ENCODE measurements around the gene DMTF1.
A peak's percentile ranks its signal among the peaks of the same experiment; 100 is the strongest.
"Not testable (repeated sequence)": the region's sequence is repeated elsewhere in the genome, so short reads cannot be mapped to it uniquely, and the experiment has no call there.

Gene DMTF1

DNA sequence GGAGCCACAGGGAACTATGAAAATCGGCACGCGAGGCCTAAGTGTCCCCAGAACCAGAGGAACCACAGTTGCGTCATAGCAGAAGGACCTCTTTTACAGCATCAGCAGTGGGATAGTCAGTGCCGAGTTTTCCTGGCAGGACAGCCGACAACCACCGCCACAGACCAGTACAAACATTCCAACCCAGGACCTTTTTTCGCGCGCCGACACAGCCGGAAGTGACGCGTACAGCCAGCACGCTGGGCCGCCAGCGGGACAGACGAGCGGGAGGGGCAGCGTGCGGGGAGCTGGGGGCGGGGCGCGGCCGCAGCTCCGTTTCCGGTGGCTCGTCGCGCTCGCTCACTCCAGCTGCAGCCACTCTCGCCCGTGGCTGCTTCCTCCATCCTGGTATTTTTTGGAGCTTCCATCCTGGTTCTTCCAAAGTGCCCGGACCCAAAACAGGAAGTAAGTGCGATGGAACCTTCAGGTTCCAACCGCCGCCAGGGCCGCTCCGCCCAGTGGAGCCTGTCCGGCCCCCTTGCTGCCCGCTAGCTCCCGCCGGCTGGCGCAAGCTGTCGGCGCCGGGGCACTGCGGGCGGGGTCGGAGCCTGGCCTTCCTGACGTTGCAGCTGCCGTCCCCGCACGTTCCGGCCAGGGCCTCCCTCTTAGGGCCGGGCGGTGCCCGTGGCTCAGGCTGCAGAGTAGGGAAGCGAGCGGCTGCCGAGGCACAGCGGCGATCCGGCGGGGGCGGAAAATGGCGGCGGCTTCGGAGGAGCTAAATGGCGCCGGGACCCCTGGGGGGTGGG, at the start of gene DMTF1:
TSS of gene DMTF1 (plus strand) at position 342 of the 785 bp plus-strand sequence. CDS start 12,489 bp downstream, outside the sequence.
- DNase-seq, result peak; percentile 93

DNA sequence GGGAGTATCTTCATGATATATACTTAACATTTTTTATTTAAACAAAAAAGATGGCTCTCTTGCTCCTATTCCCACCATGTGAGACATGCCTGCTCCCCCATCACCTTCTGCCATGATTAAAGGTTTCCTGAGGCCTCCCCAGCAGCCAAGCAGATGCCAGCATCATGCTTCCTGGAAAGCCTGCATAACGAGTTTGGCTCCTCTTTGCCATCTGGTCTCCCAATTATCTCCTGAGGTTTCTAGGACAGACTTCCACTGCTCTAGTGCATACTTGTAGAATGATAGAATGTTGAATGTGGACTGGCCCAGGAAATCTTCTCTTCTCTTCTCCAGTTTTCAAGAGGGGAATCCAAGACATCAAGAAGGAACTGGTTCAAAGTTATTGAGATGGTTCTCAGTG, 46.9 kb upstream of the DMTF1 start:
- DNase-seq, result no peak

- no peak for DNase-seq
Measured at GRCh38 chr7:87106974-87107612, 45.2 kb upstream of the DMTF1 start.

GRCh38 chr7:87107949-87108776, 44.1 kb upstream of the DMTF1 start:
- DNase-seq, result no peak

GRCh38 chr7:87110778-87111177, 41.5 kb upstream of the DMTF1 start:
- DNase-seq, result no peak

- DNase-seq, result no peak
Measured at GRCh38 chr7:87111877-87112276, 40.4 kb upstream of the DMTF1 start.

GRCh38 chr7:87113077-87113476, 39.2 kb upstream of the DMTF1 start:
- DNase-seq, result no peak

GRCh38 chr7:87113904-87114303, 38.3 kb upstream of the DMTF1 start:
- DNase-seq, result not testable (repeated sequence)

GRCh38 chr7:87115772-87116171, 36.5 kb upstream of the DMTF1 start:
- not testable (repeated sequence) for DNase-seq

GRCh38 chr7:87116315-87116714, 35.9 kb upstream of the DMTF1 start:
- no peak for DNase-seq

DNA sequence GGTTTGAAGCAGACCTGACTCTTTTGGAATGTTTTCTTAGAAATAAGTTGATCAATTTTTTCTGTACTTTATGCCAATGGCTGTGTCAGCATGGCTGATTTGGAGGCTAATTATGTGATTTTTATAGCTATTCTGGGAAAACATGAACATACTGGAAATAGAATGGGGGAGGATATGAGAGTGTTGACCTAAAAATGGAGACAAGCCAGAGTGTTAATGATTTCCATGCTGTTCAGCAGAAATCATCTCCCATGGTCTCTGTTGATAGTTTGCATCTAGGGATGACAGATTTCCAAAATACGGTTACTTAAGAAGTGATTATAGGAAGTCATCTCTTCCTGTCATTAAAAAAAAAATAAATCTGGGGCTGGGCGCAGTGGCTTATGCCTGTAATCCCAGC, 32.7 kb upstream of the DMTF1 start:
- DNase-seq, result no peak

GRCh38 chr7:87123105-87123504, 29.1 kb upstream of the DMTF1 start:
- no peak for DNase-seq

- no peak for DNase-seq
Measured at GRCh38 chr7:87127019-87127418, 25.2 kb upstream of the DMTF1 start.

DNA sequence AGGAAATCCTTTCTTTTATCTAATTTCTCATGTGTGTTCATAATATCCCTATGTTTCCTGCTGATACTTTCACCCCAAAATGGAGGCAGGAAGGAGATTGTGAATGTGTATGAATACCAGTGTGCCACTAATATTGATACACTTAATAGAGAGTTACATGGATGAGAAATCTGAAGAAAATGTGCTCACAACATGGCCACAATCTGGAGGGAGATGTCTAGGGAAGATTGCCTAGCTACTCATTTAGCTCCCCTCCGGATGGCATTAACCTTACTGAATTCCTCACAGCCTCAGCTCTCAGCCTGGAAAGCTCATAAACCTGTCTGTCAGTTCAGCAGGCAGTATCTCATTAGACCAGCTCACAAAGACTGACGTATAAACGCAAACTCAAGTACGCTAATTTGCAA, 23.4 kb upstream of the DMTF1 start:
- no peak for DNase-seq

DNA sequence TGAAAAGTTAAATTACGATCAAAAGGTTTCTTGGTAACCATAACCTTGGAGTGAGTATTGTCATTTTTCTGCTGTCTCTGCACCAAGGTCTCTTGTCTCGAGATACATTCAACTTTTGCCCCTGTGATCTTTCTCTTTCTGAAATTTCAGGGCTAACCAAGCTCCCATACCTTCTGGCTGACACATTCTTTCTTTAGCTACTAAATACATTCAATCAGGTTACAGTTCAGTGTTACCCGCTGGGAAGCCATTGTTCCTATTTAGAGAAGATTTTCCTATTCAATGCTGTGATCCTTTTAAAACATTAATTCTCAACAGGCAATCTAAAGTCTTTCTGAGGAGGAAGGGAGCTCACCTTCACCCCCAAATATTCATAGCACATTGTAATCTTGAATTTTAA, 22.9 kb upstream of the DMTF1 start:
- DNase-seq, result no peak

DNA sequence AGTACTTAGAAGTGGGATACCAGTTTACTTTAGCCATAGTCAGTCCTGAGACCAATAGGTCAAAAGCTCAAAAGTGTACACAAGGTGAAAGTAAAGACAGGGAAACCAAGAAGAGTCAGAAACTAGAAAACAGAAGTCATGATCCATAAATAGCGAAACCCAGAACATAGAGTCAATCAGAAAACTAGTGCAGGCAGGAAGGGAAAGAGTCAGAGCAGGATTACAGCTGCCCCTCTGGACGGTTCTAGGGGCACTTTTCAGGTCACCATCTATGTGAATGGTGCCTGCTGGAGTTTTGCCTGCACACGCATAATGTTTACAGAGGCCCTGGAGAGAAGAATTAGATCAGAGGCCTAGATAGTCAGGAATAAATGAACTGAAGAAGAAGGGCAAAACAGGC, 22.4 kb upstream of the DMTF1 start:
- no peak for DNase-seq

DNA sequence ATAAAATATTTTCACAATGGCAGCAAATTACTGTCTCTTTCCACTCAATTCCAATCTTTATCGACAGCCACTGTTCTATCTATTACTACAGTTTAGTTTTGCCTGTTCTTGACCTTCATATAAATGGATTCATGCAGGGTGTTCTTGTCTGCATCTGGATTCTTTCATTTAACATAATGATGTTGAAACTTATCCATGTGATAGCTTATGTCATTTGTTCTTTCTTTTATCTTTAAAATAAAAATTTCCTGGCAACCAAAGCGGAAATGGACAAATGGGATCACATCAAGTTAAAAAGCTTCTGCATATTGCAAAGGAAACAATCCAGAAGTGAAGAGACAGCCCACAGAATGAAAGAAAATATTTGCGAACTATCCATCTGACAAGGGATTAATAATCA, 20.5 kb upstream of the DMTF1 start:
- DNase-seq, result no peak

- no peak for DNase-seq
Measured at GRCh38 chr7:87137271-87137670, 15.0 kb upstream of the DMTF1 start.

GRCh38 chr7:87139514-87139913, 12.7 kb upstream of the DMTF1 start:
- DNase-seq, result no peak

DNA sequence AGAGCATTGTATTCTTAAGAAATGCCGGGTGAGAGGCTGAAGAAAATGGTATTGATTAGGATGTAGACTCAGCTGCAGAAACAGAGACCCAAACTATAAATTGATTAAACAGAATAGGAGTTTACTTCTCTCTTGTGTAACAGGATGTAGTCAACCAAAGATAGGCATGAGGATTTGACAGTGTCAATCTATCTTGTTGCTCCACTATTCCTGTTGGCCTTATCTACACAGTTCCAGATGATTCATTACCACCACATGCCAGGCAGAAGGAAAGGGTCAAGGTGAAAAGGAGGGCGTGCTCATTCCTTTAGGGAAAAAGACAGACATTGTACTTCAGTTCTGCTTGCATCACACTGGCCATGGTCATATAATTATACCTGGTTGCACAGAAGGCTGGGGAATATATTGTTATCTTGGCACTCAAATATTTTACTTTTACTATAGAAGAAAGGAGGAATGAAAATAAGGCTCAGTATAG, 11.9 kb upstream of the DMTF1 start:
- no peak for DNase-seq

DNA sequence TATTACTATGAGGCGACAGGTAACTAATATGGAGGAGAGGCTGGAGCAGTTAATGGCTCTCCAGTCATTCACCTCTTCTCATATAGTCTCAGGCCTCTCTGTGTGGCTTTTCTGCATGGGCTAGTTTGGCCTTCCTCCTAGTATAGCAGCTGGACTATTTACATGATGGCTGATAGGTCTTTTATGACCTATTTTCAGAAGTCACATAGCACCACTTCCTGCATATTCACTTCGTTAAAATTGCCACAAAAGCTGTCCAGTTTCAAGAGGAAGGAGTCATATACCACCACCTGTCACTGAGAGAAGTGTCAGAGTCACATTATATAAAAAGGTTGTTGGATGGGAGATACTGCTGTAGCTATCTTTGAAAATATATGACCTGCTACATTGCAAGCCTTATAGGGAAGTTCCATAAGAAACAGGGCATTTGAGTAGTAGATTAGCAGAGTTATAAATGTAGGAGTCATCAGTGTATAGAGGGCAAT, 8.0 kb upstream of the DMTF1 start:
- no peak for DNase-seq

DNA sequence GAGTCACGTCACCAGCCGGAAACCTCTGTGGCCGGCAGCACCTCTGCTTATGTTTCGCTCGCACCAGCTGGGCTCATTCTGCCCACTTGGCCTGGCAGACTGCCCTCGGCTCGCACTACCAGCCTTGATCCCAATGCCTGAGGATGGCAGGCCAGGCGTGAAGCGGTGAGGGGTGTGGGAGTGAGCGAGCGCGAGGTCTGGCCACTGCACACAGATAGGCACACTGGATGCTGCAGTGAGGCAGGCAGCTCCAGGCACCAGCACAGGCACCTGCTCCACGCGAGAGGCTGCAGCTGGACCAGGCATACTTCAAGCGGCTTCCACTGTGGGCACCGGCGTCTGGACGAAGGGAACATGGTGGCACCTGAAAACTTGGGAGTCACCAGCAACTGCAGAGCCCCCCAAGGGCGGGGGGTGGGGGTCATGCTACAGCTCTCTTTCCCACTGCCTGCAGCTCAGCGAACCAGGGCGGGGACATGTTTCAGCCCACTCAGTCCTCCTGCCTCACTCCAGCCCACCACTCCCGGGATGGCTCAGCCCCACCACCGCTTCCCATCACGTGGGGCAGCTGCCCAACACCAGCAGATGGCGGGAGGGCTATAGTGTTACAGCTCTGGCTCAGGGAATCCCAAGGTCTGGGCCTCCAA, 5.4 kb upstream of the DMTF1 start:
- no peak for DNase-seq

DNA sequence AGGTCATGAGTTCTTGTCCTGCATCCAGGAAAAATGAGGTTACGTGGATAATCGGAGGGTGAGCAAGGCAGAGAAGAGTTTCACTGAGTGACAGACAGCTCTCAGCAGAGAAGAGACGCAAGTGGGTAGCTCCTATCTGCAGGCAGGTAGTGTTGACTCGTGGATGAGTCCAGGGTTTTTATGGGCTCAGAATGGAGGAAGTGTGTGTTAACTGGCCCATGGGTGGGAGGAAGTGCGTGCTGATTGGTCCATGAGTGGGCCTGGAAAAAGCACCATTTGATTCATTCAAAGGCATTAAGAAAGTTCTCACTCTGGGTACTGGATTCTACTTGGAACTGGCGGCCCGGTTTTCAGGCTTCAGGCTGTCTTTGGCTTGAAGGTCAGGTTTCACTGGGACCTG, 4.8 kb upstream of the DMTF1 start:
- DNase-seq, result no peak

Data from NCI-H2107 (cell line).